Neuron (in vitro differentiated cells): Measurements from ENCODE around the gene RNF157.
"Not testable (repeated sequence)": the region's sequence is repeated elsewhere in the genome, so short reads cannot be mapped to it uniquely, and the experiment has no call there.

Experiments
- H2AFZ ChIP-seq: one replicate; pipeline ENCODE4 v1.6.1; 2013; ENCODE audit warnings: low read depth, mild to moderate bottlenecking, inconsistent platforms, low read length, moderate library complexity
- H3K27me3 ChIP-seq: one replicate; pipeline ENCODE4 v1.6.1; 2013; ENCODE audit warnings: low read length; ENCODE audit not compliant: insufficient read depth
- H3K36me3 ChIP-seq: one replicate; pipeline ENCODE4 v1.6.1; 2013; ENCODE audit warnings: low read length; ENCODE audit not compliant: insufficient read depth
- H3K4me1 ChIP-seq: one replicate; pipeline ENCODE4 v1.6.1; 2013; ENCODE audit warnings: low read length; ENCODE audit not compliant: insufficient read depth
- H3K4me3 ChIP-seq: 2 replicates; pipeline ENCODE4 v1.5.1; 2013; ENCODE audit warnings: mild to moderate bottlenecking, low read length, moderate library complexity
- H3K9me3 ChIP-seq: one replicate; pipeline ENCODE4 v1.6.1; 2013; ENCODE audit warnings: low read length

Gene RNF157

DNA sequence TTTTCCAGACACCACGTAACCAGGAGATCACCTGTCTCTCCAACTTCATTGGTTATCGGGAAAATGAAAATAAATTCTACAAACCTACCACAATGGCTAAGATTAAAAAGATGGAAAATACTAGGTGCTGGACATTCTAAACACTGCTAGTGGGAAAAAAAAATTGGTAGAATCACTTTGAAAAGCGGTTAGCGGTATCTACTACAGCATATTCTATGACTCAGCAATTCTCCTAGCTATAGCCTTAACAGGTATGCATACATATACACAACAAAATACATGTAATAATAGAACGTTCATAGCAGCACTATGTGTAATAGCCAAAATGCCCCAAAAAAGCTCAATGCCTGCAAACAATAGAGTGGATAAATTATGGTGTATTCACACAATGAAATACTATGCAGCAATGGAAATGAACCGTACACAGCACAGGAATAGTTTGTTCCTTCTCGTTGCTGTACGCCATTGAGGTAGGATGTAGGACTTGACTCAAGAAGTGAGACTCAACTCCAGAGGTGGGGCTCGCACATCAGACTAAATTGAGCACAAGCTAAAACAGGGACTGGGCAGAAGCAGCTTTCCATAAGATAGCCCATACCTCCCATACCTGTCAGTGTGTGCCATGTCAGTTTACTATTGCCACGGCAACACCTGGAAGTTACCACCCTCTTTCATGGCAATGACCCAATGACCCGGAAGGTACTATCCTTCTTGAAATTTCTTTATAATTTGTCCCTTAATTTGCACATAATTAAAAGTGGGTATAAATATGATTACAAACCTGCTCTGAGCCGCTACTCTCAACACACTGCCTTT lies 44.8 kb downstream of the RNF157 start:
- H3K4me3 ChIP-seq, result no peak overlapping the region
- peaks cover 28% of the 10 kb centered on the region for H3K4me1 ChIP-seq
- no peak overlapping the region for H2AFZ ChIP-seq
- H3K9me3 ChIP-seq, result no peaks in the 10 kb centered on the region
- no peaks in the 10 kb centered on the region for H3K27me3 ChIP-seq
- H3K36me3 ChIP-seq, result peaks cover 10% of the 10 kb centered on the region

DNA sequence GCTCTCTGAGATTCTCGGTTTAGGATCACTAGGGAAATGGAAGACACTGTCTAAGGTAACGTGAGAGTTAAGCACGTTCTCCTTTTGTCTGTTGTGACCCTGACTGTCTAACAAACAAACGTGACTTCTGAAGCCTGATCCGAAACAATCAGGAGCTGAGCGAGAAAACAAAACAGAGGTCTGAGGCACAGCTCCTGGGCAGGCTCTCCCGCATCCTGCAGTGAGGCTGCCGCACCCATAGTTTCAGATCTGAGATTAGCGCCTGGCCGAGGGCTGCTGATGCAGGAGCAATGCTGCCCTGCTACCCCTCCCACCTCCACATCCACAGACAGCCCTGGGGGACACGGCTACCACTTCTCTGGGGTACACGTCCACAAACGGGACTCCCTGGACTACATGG lies 46.7 kb downstream of the RNF157 start:
- peaks cover 4% of the 10 kb centered on the region for H3K36me3 ChIP-seq
- H3K4me1 ChIP-seq, result peaks cover 28% of the 10 kb centered on the region
- no peak overlapping the region for H2AFZ ChIP-seq
- no peak overlapping the region for H3K4me3 ChIP-seq
- no peaks in the 10 kb centered on the region for H3K27me3 ChIP-seq
- no peaks in the 10 kb centered on the region for H3K9me3 ChIP-seq

DNA sequence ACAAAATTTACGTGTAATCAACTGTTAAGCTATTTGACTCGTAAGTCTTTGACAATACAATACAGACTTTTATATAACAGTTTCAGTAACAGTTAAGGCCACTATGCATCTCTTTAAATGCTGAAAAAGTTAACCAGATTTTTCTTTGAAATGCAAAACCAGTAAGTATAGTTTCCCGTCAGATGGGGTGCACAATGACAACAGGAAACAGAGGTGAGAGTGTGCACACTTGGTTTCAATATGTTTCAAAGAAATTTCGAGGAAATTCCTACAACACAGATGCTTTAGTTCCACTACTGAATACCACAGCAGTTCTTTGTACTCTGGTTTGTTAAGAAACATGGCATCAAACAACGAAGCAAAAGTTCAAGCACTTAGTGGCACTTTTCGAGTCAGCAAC lies 48.4 kb downstream of the RNF157 start:
- no peaks in the 10 kb centered on the region for H3K27me3 ChIP-seq
- no peaks in the 10 kb centered on the region for H3K9me3 ChIP-seq
- H3K4me1 ChIP-seq, result peaks cover 28% of the 10 kb centered on the region
- no peak overlapping the region for H2AFZ ChIP-seq
- no peak overlapping the region for H3K4me3 ChIP-seq
- no peaks in the 10 kb centered on the region for H3K36me3 ChIP-seq

DNA sequence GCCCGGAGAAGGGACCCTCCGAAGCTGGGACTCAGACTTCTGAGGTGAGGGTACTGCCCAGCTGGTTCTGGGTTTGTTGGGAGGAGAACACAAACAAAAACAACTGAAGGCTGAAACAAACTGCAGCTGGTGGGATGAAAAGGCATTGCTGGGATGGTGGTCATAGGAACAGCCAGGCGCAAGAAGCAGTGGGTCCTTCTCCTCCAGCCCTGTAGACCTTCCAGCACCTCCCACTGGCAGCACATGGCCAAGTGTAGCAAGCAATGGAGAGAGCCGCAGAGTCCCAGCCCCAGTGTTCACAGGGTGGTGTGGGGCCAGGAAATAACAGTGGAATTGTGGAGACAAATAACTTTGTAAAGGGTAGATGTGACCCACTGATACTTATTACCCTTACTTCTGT lies 50.6 kb downstream of the RNF157 start:
- no peak overlapping the region for H2AFZ ChIP-seq
- peaks cover 28% of the 10 kb centered on the region for H3K4me1 ChIP-seq
- H3K4me3 ChIP-seq, result no peak overlapping the region
- no peaks in the 10 kb centered on the region for H3K27me3 ChIP-seq
- H3K36me3 ChIP-seq, result no peaks in the 10 kb centered on the region
- no peaks in the 10 kb centered on the region for H3K9me3 ChIP-seq

DNA sequence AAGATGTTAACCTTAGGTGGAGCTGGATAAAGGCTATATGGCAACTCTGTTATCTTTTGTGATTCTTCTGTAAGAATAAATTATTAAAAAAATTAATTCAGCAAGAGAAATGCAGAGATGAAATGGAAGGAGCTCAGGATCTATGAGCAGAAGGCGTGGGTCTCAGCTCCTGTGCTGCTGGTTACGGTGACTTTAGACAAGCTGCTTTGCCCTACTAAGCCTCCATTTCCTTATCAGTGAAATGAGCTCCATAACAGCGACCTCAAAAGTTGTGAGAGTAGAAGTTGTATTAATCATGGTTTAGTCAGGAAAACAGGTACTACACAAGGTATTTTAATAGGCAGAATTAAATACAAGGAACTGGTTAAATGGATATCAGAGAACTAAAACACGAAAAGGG lies 51.0 kb downstream of the RNF157 start:
- Histone ChIP-seq H3K4me1 (peaks cover 28% of the 10 kb centered on the region), H3K9me3 (no peaks in the 10 kb centered on the region), H3K27me3 (no peaks in the 10 kb centered on the region), H2AFZ (no peak overlapping the region), H3K4me3 (no peak overlapping the region), H3K36me3 (no peaks in the 10 kb centered on the region)

DNA sequence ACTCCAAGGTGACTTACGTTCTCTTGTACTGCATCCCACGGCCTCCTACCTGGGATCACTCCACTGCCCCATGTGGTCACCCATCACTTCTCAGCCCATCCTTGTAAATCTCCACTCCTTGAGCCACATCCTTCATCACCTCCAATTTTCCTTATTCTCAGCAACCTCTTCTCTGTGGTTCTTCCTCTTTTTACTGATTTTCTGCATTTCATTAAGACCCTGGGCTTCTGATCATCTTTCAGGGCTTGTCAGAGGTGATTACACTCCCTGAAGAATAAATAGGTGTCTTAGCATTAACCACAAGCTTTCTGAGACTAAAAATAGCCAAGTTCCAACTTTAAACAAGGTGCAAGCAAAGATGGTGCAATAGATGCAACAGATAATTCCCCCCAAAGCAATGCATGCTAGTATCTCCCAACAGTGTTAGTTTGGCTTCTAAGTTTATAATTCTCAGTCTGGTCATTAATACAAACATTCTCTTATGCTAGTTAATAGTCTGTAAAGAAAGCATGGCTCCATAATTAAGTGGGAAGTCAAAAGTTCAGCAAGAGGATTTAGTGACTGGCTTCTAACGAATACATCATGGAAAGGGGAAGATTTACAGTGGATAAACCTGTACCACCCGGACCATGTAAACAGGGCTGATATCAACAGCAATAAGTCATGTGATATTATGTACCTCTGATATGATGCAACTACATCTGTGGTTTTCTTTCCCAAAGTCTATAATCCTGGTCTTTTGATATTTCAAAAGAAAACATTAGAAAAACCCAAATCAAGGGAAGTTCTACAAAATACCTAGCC lies 51.9 kb downstream of the RNF157 start:
- Histone ChIP-seq H3K9me3 (no peaks in the 10 kb centered on the region), H3K4me3 (no peak overlapping the region), H3K4me1 (peaks cover 19% of the 10 kb centered on the region), H2AFZ (no peak overlapping the region), H3K27me3 (no peaks in the 10 kb centered on the region), H3K36me3 (no peaks in the 10 kb centered on the region)

DNA sequence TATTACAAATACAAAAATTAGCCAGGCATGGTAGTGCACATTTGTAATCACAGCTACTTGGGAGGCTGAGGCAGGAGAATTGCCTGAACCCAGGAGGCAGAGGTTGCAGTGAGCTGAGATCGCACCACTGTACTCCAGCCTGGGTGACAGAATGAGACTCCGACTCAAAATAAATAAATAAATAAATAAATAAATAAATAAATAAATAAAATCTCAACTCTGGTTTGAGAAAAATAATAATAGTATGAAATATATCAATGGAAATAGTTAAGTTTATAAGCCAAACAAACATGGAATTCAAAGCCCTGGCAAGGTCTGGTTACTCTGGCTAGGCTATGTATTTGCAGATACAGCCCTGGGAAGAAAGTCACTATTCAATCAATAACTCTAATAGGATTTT lies 53.5 kb downstream of the RNF157 start:
- not testable (repeated sequence) for H2AFZ ChIP-seq, H3K4me3 ChIP-seq, H3K4me1 ChIP-seq, H3K27me3 ChIP-seq, H3K36me3 ChIP-seq, H3K9me3 ChIP-seq

DNA sequence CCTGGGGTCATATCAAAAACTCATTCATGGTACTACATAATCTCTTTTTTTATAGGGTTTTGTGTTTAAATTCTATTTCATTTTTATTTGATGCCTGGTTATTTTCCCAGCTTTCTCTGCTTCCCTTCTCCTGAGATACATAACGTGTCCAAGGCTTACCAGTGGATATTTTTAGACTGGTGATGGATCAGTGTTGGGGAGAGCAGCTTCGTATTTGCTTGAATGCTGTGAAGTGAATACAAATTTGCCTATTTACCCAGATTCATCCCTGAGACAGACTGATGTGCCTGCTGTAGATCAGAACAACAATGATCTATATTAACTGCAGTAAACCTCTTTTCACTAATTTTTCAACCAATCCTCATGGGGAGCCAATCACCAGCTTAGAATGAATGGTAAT lies 56.0 kb downstream of the RNF157 start:
- peaks cover 3% of the 10 kb centered on the region for H3K4me1 ChIP-seq
- no peaks in the 10 kb centered on the region for H3K36me3 ChIP-seq
- H3K27me3 ChIP-seq, result no peaks in the 10 kb centered on the region
- H3K4me3 ChIP-seq, result no peak overlapping the region
- H3K9me3 ChIP-seq, result no peaks in the 10 kb centered on the region
- H2AFZ ChIP-seq, result no peak overlapping the region

DNA sequence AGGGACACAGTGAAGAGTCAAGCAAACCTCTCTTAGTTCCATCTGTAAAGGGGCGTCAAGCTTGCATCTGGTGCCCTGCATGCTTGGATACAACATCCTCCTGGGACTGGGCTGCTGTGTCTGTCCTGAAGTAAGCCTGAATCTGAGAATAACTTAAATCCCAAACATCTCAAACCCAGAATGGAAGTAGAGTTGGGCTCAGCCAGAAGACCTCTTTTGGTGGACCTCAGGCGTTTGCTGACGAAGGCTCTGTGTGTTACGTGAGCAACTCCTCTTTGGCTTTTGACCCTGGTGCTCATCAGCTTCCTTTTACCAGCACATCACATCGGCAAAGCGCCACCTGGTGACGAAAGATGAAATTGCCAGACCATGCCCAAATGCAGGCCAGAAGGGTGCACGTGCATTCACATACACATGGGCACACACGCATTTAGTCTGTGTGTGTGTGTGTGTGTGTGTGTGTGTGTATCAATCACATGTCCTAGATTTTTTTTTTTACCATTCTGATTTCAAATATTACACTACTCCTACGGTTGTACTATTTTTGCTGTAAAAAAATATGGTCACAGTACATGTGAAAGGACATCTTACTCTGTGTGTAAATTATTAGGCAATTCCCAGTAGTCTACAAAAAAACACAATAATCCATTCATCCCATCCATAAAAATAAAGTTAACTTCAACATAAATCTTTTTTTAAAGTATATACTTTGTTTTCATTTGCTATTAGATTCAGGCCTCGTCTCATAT lies 58.1 kb downstream of the RNF157 start:
- H3K4me1 ChIP-seq, result peaks cover 3% of the 10 kb centered on the region
- H3K4me3 ChIP-seq, result no peak overlapping the region
- H3K27me3 ChIP-seq, result no peaks in the 10 kb centered on the region
- no peaks in the 10 kb centered on the region for H3K36me3 ChIP-seq
- no peak overlapping the region for H2AFZ ChIP-seq
- H3K9me3 ChIP-seq, result no peaks in the 10 kb centered on the region

DNA sequence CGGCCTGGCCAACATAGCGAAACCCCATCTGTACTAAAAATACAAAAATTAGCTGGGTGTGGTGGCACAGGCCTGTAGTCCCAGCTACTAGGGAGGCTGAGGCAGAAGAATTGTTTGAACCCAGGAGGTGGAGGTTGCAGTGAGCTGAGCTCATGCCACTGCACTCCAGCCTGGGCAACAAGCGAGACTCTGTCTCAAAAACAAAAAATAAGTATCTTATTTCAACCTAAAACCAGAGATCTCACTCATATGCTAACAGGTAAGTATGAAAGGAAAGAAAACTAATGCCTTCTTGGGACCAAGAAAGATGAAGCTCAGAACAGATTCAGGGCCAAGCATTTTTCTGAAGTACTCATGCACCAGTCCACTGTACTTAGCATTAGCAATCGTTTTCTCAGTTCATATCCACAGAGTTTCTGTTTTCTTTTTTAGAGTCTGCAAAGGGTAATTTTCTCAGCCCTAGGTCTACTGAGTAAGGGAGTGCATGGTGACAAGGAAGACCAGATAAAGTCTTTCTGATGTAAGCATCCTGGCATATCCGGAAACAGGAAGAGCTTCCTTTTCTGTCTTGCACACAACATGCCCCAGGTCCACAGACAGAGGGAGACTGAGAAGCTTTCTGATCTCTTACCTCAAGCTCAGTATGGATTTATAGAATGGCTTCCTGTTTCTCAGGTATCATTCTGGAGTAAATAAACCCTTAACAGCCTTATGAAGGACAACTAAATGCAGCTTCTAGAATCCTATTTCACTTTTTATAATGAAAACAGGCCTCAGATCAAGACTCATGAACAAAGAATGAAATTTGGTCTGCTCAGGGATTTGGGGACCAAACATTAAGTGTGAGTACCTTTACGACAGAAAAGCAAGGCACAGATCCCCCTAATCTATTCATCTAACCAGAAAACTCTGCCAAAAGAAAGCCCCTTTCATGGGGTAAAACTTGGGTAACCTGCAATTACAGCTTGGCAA lies 60.5 kb downstream of the RNF157 start:
- H3K27me3 ChIP-seq, result no peaks in the 10 kb centered on the region
- no peaks in the 10 kb centered on the region for H3K9me3 ChIP-seq
- H2AFZ ChIP-seq, result no peak overlapping the region
- peaks cover 3% of the 10 kb centered on the region for H3K4me1 ChIP-seq
- no peak overlapping the region for H3K4me3 ChIP-seq
- H3K36me3 ChIP-seq, result no peaks in the 10 kb centered on the region

DNA sequence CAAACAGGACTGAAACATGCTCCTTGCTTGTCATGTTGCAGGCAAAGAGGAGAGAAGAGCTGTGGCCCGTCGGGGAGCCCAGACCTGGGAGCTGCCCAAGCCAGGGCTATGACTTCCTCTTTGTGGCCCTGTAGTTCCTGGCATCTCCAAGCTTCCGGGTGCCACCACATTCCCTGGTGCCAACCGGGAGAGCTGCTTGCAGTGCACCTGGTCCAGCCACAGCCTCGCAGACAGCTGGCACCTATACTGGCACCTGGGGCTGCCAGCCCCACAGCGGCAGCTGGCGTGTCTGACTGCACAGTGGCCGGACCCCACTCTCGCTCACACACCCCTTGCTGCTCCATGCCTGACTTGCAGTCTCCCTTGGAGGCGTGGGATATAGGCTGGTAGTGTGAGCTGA lies 62.2 kb downstream of the RNF157 start:
- Histone ChIP-seq H3K4me1 (peaks cover 3% of the 10 kb centered on the region), H3K9me3 (no peaks in the 10 kb centered on the region), H3K4me3 (no peak overlapping the region), H3K36me3 (peaks cover 2% of the 10 kb centered on the region), H2AFZ (no peak overlapping the region), H3K27me3 (no peaks in the 10 kb centered on the region)
